ENCODE results near the gene SMIM43. TPM values are rescaled to one million over a fixed set of nuclear protein-coding genes. Genes with fewer than 3 reads are reported as not detected.

SMIM43 gene
- polyA plus RNA-seq, 1 donor (not counting 4 experiments of a cell fraction or from before 2014, with no cell fraction given), result 0.03 TPM

DNA sequence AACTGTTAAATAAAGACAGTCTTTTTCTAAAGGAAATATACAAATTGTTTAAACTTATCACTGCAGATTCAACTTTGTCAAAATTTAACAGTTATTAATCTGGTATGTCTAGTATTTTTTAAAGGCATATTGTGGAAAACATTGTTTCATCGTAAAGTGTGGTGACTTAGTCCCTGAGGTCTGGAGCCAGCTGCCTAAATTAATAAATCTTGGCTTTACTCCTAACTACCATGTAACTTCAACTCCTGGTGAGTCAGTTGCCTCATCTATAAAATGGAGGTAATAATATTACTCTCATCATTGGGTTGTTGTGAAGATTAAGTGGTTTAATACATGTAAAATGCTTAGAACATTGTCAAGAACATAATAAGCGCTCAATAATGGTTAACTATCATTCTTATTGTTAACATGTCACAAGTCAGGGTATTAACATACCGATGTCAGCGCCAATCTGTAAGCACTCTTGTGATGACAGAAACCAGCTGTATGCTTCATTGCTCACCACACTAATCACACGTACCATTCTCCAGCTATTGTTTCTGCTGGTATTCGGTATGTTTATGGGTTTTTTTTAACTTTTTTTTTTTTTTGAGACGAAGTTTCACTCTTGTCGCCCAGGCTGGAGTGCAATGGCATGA lies 14.1 kb upstream of the SMIM43 start:
- Histone ChIP-seq H3K4me2 (ENCODE audit: control insufficient read depth, extremely low read depth, insufficient read depth, low read depth, low read length) (no peak overlapping the region), H4K20me1 (ENCODE audit: control insufficient read depth, extremely low read depth, insufficient read depth, low read length) (no peaks in the 10 kb centered on the region), H3K9me1 (ENCODE audit: control insufficient read depth, extremely low read depth, insufficient read depth, low read length) (no peaks in the 10 kb centered on the region), H3K4me3 (ENCODE audit: control insufficient read depth in 2 of 3, extremely low read depth in 1 of 3, insufficient read depth in 2 of 3, low read depth in 1 of 3, low read length in 3 of 3) (no peak overlapping the region), H3K9me3 (ENCODE audit: control insufficient read depth, low read depth, low read length) (no peaks in the 10 kb centered on the region), H3K9ac (ENCODE audit: control insufficient read depth, extremely low read depth, insufficient read depth, low read length) (no peak overlapping the region), H3K4me1 (ENCODE audit: control insufficient read depth, extremely low read depth, insufficient read depth, low read length) (no peaks in the 10 kb centered on the region), H3K27ac (ENCODE audit: control insufficient read depth, insufficient read depth, low read length) (no peak overlapping the region), H3K27me3 (ENCODE audit: control insufficient read depth, extremely low read depth, insufficient read depth, low read length) (no peaks in the 10 kb centered on the region), H3K79me2 (ENCODE audit: control insufficient read depth, insufficient read depth, low read length) (no peaks in the 10 kb centered on the region), H3K36me3 (ENCODE audit: control insufficient read depth in 2 of 2, extremely low read depth in 1 of 2, insufficient read depth in 2 of 2, low read length in 2 of 2) (no peaks in the 10 kb centered on the region), H2AFZ (ENCODE audit: control insufficient read depth, low read length) (no peak overlapping the region)
- no peak for TF ChIP-seq EZH2 (IDR thresholded peaks at IDR 0.05; ENCODE audit: low read length)
- TF ChIP-seq, protein P1, sequence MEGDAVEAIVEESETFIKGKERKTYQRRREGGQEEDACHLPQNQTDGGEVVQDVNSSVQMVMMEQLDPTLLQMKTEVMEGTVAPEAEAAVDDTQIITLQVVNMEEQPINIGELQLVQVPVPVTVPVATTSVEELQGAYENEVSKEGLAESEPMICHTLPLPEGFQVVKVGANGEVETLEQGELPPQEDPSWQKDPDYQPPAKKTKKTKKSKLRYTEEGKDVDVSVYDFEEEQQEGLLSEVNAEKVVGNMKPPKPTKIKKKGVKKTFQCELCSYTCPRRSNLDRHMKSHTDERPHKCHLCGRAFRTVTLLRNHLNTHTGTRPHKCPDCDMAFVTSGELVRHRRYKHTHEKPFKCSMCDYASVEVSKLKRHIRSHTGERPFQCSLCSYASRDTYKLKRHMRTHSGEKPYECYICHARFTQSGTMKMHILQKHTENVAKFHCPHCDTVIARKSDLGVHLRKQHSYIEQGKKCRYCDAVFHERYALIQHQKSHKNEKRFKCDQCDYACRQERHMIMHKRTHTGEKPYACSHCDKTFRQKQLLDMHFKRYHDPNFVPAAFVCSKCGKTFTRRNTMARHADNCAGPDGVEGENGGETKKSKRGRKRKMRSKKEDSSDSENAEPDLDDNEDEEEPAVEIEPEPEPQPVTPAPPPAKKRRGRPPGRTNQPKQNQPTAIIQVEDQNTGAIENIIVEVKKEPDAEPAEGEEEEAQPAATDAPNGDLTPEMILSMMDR (optimal IDR thresholded peaks at IDR 0.05 in 1 of 3, IDR thresholded peaks at IDR 0.05 in 1 of 3, conservative IDR thresholded peaks at IDR 0.05 in 1 of 3; ENCODE audit: extremely low read depth in 1 of 3, insufficient read depth in 2 of 3, low read length in 3 of 3), result no peak
- DNase-seq (ENCODE audit: low read depth, low spot score) (no peak), FAIRE-seq (no peak)
- dilution Hi-C loops (cut with MboI; ENCODE audit: extremely low pct_ligation_motif_present, low sequenced_read_pairs), result no loop called here

DNA sequence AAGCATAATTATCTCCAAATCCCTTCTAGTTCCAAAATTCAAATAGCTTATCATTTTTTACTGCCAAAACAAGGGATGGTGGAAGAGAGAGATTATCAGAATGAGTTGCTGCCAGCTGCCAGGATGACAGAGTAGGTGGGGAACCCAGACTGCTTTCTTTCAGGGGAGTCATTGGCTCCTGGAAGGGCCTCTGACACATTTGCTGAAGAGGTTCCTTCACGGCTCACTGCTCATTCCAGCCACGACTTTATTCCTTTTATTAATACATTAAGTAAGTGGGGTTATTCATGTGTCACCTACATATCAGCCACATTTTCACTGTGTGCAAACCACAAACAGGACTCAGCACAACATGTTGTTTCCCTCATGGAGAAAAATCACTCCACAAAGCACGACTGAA lies 12.7 kb upstream of the SMIM43 start:
- no peak for TF ChIP-seq EZH2 (IDR thresholded peaks at IDR 0.05; ENCODE audit: low read length)
- TF ChIP-seq, protein P1 (optimal IDR thresholded peaks at IDR 0.05 in 1 of 3, IDR thresholded peaks at IDR 0.05 in 1 of 3, conservative IDR thresholded peaks at IDR 0.05 in 1 of 3; ENCODE audit: extremely low read depth in 1 of 3, insufficient read depth in 2 of 3, low read length in 3 of 3), result no peak
- Histone ChIP-seq H2AFZ (ENCODE audit: control insufficient read depth, low read length) (no peak overlapping the region), H4K20me1 (ENCODE audit: control insufficient read depth, extremely low read depth, insufficient read depth, low read length) (no peaks in the 10 kb centered on the region), H3K4me1 (ENCODE audit: control insufficient read depth, extremely low read depth, insufficient read depth, low read length) (no peaks in the 10 kb centered on the region), H3K27me3 (ENCODE audit: control insufficient read depth, extremely low read depth, insufficient read depth, low read length) (no peaks in the 10 kb centered on the region), H3K9ac (ENCODE audit: control insufficient read depth, extremely low read depth, insufficient read depth, low read length) (no peak overlapping the region), H3K27ac (ENCODE audit: control insufficient read depth, insufficient read depth, low read length) (no peak overlapping the region), H3K9me3 (ENCODE audit: control insufficient read depth, low read depth, low read length) (no peaks in the 10 kb centered on the region), H3K9me1 (ENCODE audit: control insufficient read depth, extremely low read depth, insufficient read depth, low read length) (no peaks in the 10 kb centered on the region), H3K4me2 (ENCODE audit: control insufficient read depth, extremely low read depth, insufficient read depth, low read depth, low read length) (no peak overlapping the region), H3K4me3 (ENCODE audit: control insufficient read depth in 2 of 3, extremely low read depth in 1 of 3, insufficient read depth in 2 of 3, low read depth in 1 of 3, low read length in 3 of 3) (no peak overlapping the region), H3K36me3 (ENCODE audit: control insufficient read depth in 2 of 2, extremely low read depth in 1 of 2, insufficient read depth in 2 of 2, low read length in 2 of 2) (no peaks in the 10 kb centered on the region), H3K79me2 (ENCODE audit: control insufficient read depth, insufficient read depth, low read length) (no peaks in the 10 kb centered on the region)
- dilution Hi-C loops (cut with MboI; ENCODE audit: extremely low pct_ligation_motif_present, low sequenced_read_pairs), result no loop called here
- FAIRE-seq, result no peak
- DNase-seq (ENCODE audit: low read depth, low spot score), result no peak

Data from keratinocyte (primary cell).